ENCODE results near the gene SLC25A1. TPM values are rescaled to one million over a fixed set of nuclear protein-coding genes. Genes with fewer than 3 reads are reported as not detected.

Gene SLC25A1
- total and polyA plus RNA-seq, 10 of the 15 experiments (the other 5 are each of a cell fraction or from before 2014, with no cell fraction given): 2.3 to 79.0 (median 30.3) TPM

DNA sequence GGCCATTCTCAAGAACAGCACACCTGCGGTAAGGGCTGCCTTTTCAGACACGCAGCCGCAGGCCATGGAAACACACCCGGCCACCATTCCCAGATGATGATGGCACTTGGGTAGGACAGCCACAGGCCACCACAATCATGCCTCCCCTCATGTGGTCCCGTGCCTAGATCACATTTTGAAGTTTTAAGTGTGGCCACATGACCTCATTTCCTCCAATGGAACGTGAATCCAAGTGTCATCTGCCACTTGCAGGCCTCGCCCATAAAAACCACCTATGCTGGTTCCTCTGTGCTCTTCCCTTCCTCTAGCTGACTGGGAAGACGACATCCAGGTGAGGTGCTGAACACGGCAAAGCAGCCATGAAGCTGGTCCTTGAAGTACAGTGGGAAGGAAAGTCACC is 44.6 kb upstream of the SLC25A1 start (continued):
- TF ChIP-seq, protein P1, sequence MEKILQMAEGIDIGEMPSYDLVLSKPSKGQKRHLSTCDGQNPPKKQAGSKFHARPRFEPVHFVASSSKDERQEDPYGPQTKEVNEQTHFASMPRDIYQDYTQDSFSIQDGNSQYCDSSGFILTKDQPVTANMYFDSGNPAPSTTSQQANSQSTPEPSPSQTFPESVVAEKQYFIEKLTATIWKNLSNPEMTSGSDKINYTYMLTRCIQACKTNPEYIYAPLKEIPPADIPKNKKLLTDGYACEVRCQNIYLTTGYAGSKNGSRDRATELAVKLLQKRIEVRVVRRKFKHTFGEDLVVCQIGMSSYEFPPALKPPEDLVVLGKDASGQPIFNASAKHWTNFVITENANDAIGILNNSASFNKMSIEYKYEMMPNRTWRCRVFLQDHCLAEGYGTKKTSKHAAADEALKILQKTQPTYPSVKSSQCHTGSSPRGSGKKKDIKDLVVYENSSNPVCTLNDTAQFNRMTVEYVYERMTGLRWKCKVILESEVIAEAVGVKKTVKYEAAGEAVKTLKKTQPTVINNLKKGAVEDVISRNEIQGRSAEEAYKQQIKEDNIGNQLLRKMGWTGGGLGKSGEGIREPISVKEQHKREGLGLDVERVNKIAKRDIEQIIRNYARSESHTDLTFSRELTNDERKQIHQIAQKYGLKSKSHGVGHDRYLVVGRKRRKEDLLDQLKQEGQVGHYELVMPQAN (conservative IDR thresholded peaks at IDR 0.05): no peak

DNA sequence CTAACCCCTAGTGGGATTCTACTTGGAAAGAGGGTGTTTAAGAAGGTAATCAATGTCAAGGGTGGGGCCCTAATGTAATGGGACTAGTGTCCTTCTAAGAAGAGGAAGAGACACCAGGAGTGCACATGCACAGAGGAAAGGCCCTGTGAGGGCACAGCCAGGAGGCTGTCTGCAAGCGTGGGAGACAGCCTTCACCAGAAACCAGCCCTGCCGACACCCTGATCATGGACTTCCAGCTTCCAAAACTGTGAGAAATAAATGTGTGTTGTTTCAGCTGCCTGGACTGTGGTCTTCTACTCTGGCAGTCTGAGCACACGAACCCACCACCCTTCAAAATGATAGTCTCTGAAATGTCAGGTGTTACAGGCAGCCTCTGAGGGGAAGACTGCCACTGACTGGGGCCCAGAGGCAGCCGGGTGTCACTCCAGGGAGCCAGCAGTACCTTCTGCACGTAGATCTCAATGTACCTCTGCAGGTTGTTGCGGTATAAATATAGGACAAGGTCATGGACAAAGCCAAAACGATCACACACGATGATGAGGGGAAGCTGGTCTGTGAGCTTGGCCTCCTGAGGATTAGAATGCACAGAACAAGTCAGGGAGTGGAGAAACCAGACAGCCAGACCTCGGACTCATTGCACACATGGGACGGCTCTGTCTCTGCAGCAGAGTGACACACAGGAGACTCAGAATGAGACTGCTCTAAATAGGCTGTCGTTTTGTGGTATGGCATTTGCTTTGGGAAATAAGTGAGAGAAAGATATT is 43.9 kb upstream of the SLC25A1 start:
- no peak overlapping the region for H3K4me2 ChIP-seq (ENCODE audit: control insufficient read depth, insufficient read depth)
- in situ Hi-C loops (cut with MboI): no loop called here
- no peak overlapping the region for H3K27ac ChIP-seq (ENCODE audit: control insufficient read depth, insufficient read depth)
- DNase-seq (ENCODE audit: low read depth, low spot score) (no peak), ATAC-seq (no peak), FAIRE-seq (no peak)
- no peak overlapping the region for H3K9ac ChIP-seq (ENCODE audit: control insufficient read depth, insufficient read depth, low read length)
- no peaks in the 10 kb centered on the region; the same call in 1 of the 2 replicates for H3K4me1 ChIP-seq (ENCODE audit: control insufficient read depth, insufficient read depth, low read length)
- no TSS peak for BruUV-seq (replicated peaks)
- TF ChIP-seq ZNF24 (IDR thresholded peaks at IDR 0.05) (no peak), KLF5 (IDR thresholded peaks at IDR 0.05; ENCODE audit: partially characterized antibody) (no peak), BMI1 (IDR thresholded peaks at IDR 0.05; ENCODE audit: borderline replicate concordance) (no peak)
- no peaks in the 10 kb centered on the region; a peak in 1 of 4 replicates for H3K27me3 ChIP-seq (replicated peaks in 1 of 2; ENCODE audit: control insufficient read depth in 2 of 2, insufficient read depth in 2 of 2, low read length in 1 of 2)
- no peaks in the 10 kb centered on the region for H4K20me1 ChIP-seq (ENCODE audit: control insufficient read depth, insufficient read depth)
- no peaks in the 10 kb centered on the region for H3K36me3 ChIP-seq (ENCODE audit: control insufficient read depth in 2 of 2, insufficient read depth in 2 of 2, low read length in 1 of 2)
- 15% methylated on average over 11 of the region's 11 CpGs for WGBS (ENCODE audit: insufficient coverage, insufficient replicate concordance, low lambda C conversion rate, missing lambda C conversion rate)
- no peak overlapping the region for H2AFZ ChIP-seq (ENCODE audit: control insufficient read depth, low read depth, low read length)
- ChIA-PET RAD21 (ENCODE audit: unreplicated experiment) (no interaction called here), SMC1A (ENCODE audit: uncharacterized antibody, unreplicated experiment) (no interaction called here), CTCF (no interaction called here), POLR2A (no interaction called here)
- H3K4me3 ChIP-seq: no peak overlapping the region
- H3K9me3 ChIP-seq (replicated peaks; ENCODE audit: control insufficient read depth, insufficient read depth, low read length): no peaks in the 10 kb centered on the region
- H3K79me2 ChIP-seq (ENCODE audit: control insufficient read depth, insufficient read depth, low read length): no peaks in the 10 kb centered on the region
- intact Hi-C loops (cut with micrococcal nuclease; ENCODE audit: unreplicated experiment): no loop called here

All from GM12878 (cell line).